NOMO-1 treated with DMSO at 0.1 percent for 48 hours (cell line): ENCODE measurements around the gene TMEM37.

Source experiments
- DNase-seq: peaks from one replicate; lab custom pipeline; 2025; ENCODE audit not compliant: unreplicated experiment; lab: John Stamatoyannopoulos, UW

TMEM37 gene

GRCh38 chr2:119432851-119433522 lies 1.3 kb downstream of the TMEM37 start:
- DNase-seq: no peak

GRCh38 chr2:119433636-119434327 lies 2.1 kb downstream of the TMEM37 start:
- no peak for DNase-seq

GRCh38 chr2:119434664-119435063 lies 3.0 kb downstream of the TMEM37 start:
- no peak for DNase-seq

GRCh38 chr2:119435081-119435952 lies 3.7 kb downstream of the TMEM37 start:
- DNase-seq: no peak

GRCh38 chr2:119435953-119436297 lies 4.3 kb downstream of the TMEM37 start:
- no peak for DNase-seq

- DNase-seq: no peak
These were observed 5.5 kb downstream of the TMEM37 start for GRCh38 chr2:119436993-119437772.

GRCh38 chr2:119438128-119438656 lies 6.5 kb downstream of the TMEM37 start:
- no peak for DNase-seq

GRCh38 chr2:119438726-119439284 lies 7.2 kb downstream of the TMEM37 start:
- no peak for DNase-seq

- no peak for DNase-seq
These were observed 8.2 kb downstream of the TMEM37 start for GRCh38 chr2:119439574-119440500.

- DNase-seq: no peak
These were observed 8.8 kb downstream of the TMEM37 start for GRCh38 chr2:119440501-119440870.

GRCh38 chr2:119440873-119441272 lies 9.2 kb downstream of the TMEM37 start:
- DNase-seq: no peak

- DNase-seq: no peak
These were observed 9.9 kb downstream of the TMEM37 start for GRCh38 chr2:119441376-119442225.

GRCh38 chr2:119442226-119442619 lies 10.6 kb downstream of the TMEM37 start:
- no peak for DNase-seq

- no peak for DNase-seq
These were observed 11.2 kb downstream of the TMEM37 start for GRCh38 chr2:119442850-119443249.

GRCh38 chr2:119446037-119446436 lies 14.4 kb downstream of the TMEM37 start:
- no peak for DNase-seq

GRCh38 chr2:119448427-119449141 lies 16.9 kb downstream of the TMEM37 start:
- no peak for DNase-seq

- no peak for DNase-seq
These were observed 17.9 kb downstream of the TMEM37 start for GRCh38 chr2:119449521-119449920.
